GM12878 (cell line): ENCODE data around the gene STARD13. TPM values are rescaled to one million over a fixed set of nuclear protein-coding genes. Genes with fewer than 3 reads are reported as not detected.

Experiments
- ATAC-seq: fragments of 200-7000 bp; cut with Tn5 transposase; 3 replicates; pipeline ENCODE4 v1.9.1; 2020; ENCODE audit warnings: mild to moderate bottlenecking, moderate library complexity
- BruUV-seq: library from RNA; stranded (reverse); fragments of 400-500 nt; replicated peaks from 2 replicates; lab custom pipeline; 2021; lab: Mats Ljungman, UMichigan
- CTCF ChIA-PET: fragments of 300-600 bp; sonication (Branson Sonifier 250); formaldehyde crosslinking; extraction: SDS; loops from one replicate; lab custom pipeline; 2021; ENCODE audit warnings: inconsistent platforms; lab: Yijun Ruan, JAX
- POLR2A ChIA-PET: fragments of 350-600 bp; formaldehyde crosslinking; extraction: SDS; loops from one replicate; lab custom pipeline; 2021; ENCODE audit warnings: inconsistent platforms; lab: Charles Lee
- RAD21 ChIA-PET: fragments of 300-600 bp; sonication (Branson Sonifier 250); formaldehyde crosslinking; loops from one replicate; lab custom pipeline; 2023; ENCODE audit warnings: antibody characterized with exemption; ENCODE audit not compliant: unreplicated experiment; lab: Charles Lee
- SMC1A ChIA-PET: fragments of 300-600 bp; sonication (Branson Sonifier 250); formaldehyde crosslinking; loops from one replicate; lab custom pipeline; 2023; ENCODE audit not compliant: unreplicated experiment, uncharacterized antibody; lab: Charles Lee
- DNase-seq: peaks from one replicate; pipeline ENCODE4 v3.0.0-alpha.2; 2011; ENCODE audit warnings: low read depth, low spot score
- FAIRE-seq: peaks from 3 replicates; lab custom pipeline; 2011; peaks lifted over from hg19 to GRCh38; lab: Jason Lieb, UNC
- H2AFZ ChIP-seq: 2 replicates; pipeline ENCODE4 v1.6.0; 2011; ENCODE audit warnings: low read depth, low read length, control low read depth; ENCODE audit not compliant: control insufficient read depth
- H3K27ac ChIP-seq: 2 replicates; pipeline ENCODE4 v1.5.1; 2011; ENCODE audit warnings: control low read depth; ENCODE audit not compliant: control insufficient read depth, insufficient read depth
- H3K27me3 ChIP-seq, 2 experiments: replicated peaks in 1 of 2; 2 replicates each; pipeline versions ENCODE4 v1.6.0 to v1.6.1; 2011; ENCODE audit warnings: low read length in 1 of 2; ENCODE audit not compliant: control insufficient read depth in 2 of 2, insufficient read depth in 2 of 2
- H3K36me3 ChIP-seq, 2 experiments: 2 replicates each; pipeline ENCODE4 v1.5.1; 2011; ENCODE audit warnings: low read length in 1 of 2; ENCODE audit not compliant: control insufficient read depth in 2 of 2, insufficient read depth in 2 of 2
- H3K4me1 ChIP-seq: 2 replicates; pipeline ENCODE4 v1.6.1; 2011; ENCODE audit warnings: mild to moderate bottlenecking, low read length, moderate library complexity, mixed read lengths; ENCODE audit not compliant: control insufficient read depth, insufficient read depth
- H3K4me2 ChIP-seq: 2 replicates; pipeline ENCODE4 v1.6.0; 2011; ENCODE audit warnings: control low read depth; ENCODE audit not compliant: control insufficient read depth, insufficient read depth
- H3K4me3 ChIP-seq: fragments of 200-600 bp; sonication (generic); 2 replicates; pipeline ENCODE4 v1.5.1; 2016
- H3K79me2 ChIP-seq: 2 replicates; pipeline ENCODE4 v1.6.0; 2011; ENCODE audit warnings: low read length; ENCODE audit not compliant: control insufficient read depth, insufficient read depth
- H3K9ac ChIP-seq: 2 replicates; pipeline ENCODE4 v1.8.0; 2011; ENCODE audit warnings: low read length, control low read depth, mixed read lengths; ENCODE audit not compliant: control insufficient read depth, insufficient read depth
- H3K9me3 ChIP-seq: replicated peaks from 3 replicates; pipeline ENCODE4 v1.5.1; 2011; ENCODE audit warnings: mild to moderate bottlenecking, low read length; ENCODE audit not compliant: control insufficient read depth, insufficient read depth
- H4K20me1 ChIP-seq: 2 replicates; pipeline ENCODE4 v1.6.0; 2011; ENCODE audit not compliant: control insufficient read depth, insufficient read depth
- ATF7 ChIP-seq: fragments of 450-650 bp; IDR thresholded peaks from 2 replicates; pipeline ENCODE4 v1.6.1; 2016; ENCODE audit warnings: low read depth, mild to moderate bottlenecking
- BACH1 ChIP-seq: fragments of 450-650 bp; IDR thresholded peaks from 2 replicates; pipeline ENCODE4 v1.6.1; 2017; ENCODE audit warnings: mild to moderate bottlenecking, borderline replicate concordance
- CBFB ChIP-seq: IDR thresholded peaks from 2 replicates; pipeline ENCODE4 v1.6.1; 2016; ENCODE audit warnings: antibody characterized with exemption, low read depth
- EED ChIP-seq: sonication (generic); IDR thresholded peaks from 2 replicates; pipeline ENCODE4 v1.6.1; 2016; ENCODE audit warnings: antibody characterized with exemption, low read depth
- ESRRA ChIP-seq: IDR thresholded peaks from 2 replicates; pipeline ENCODE4 v1.6.1; 2012; ENCODE audit warnings: mild to moderate bottlenecking, low read length, improper control_type of control experiment
- HDAC2 ChIP-seq: fragments of 200-600 bp; sonication (generic); IDR thresholded peaks from 2 replicates; pipeline ENCODE4 v1.6.1; 2017
- IKZF2 ChIP-seq, 2 experiments: fragments of 450-650 bp; IDR thresholded peaks; 2 replicates each; pipeline ENCODE4 v1.6.1; 2017; ENCODE audit warnings: mild to moderate bottlenecking in 2 of 2, moderate library complexity in 2 of 2
- MEF2A ChIP-seq: IDR thresholded peaks from 2 replicates; pipeline ENCODE4 v1.6.1; 2011; ENCODE audit warnings: low read depth, mild to moderate bottlenecking, low read length, moderate library complexity; ENCODE audit not compliant: insufficient read depth
- MEF2B ChIP-seq: fragments of 450-650 bp; IDR thresholded peaks from 2 replicates; pipeline ENCODE4 v1.6.1; 2018; ENCODE audit warnings: mild to moderate bottlenecking, moderate library complexity; ENCODE audit not compliant: partially characterized antibody, poor library complexity, severe bottlenecking
- MYC ChIP-seq: IDR thresholded peaks from 2 replicates; pipeline ENCODE4 v1.6.1; 2011; ENCODE audit warnings: mild to moderate bottlenecking, low read length, moderate library complexity, inconsistent platforms; ENCODE audit not compliant: insufficient read depth, insufficient replicate concordance, insufficient read length, severe bottlenecking
- NBN ChIP-seq: fragments of 450-650 bp; IDR thresholded peaks from 2 replicates; pipeline ENCODE4 v1.6.1; 2016
- PAX8 ChIP-seq: fragments of 450-650 bp; IDR thresholded peaks from 2 replicates; pipeline ENCODE4 v1.6.1; 2017; ENCODE audit warnings: mild to moderate bottlenecking, moderate library complexity
- POLR2AphosphoS5 ChIP-seq: IDR thresholded peaks from 2 replicates; pipeline ENCODE4 v1.6.1; 2011; ENCODE audit warnings: mild to moderate bottlenecking, low read length, inconsistent platforms
- RB1 ChIP-seq: fragments of 450-650 bp; formaldehyde crosslinking; IDR thresholded peaks from 2 replicates; pipeline ENCODE4 v1.6.1; 2017; ENCODE audit warnings: mild to moderate bottlenecking, borderline replicate concordance
- SMC3 ChIP-seq: IDR thresholded peaks from 2 replicates; pipeline ENCODE4 v1.6.1; 2011; ENCODE audit warnings: low read length, improper control_type of control experiment, borderline replicate concordance
- YBX1 ChIP-seq: fragments of 450-650 bp; IDR thresholded peaks from 2 replicates; pipeline ENCODE4 v1.6.1; 2016; ENCODE audit warnings: antibody characterized with exemption
- YY1 ChIP-seq: IDR thresholded peaks from 2 replicates; pipeline ENCODE4 v1.6.1; 2011; ENCODE audit warnings: low read depth, mild to moderate bottlenecking, low read length
- WGBS: methylation state at CpG from one replicate; pipeline ENCODE4 v1.1.6; 2016; ENCODE audit warnings: low lambda C conversion rate; ENCODE audit not compliant: insufficient replicate concordance, insufficient coverage; ENCODE audit errors: missing lambda C conversion rate; 5-methylcytosine and 5-hydroxymethylcytosine counted together
- in situ Hi-C: fragments of 300-500 bp; cut with MboI; formaldehyde crosslinking; loops from 9 replicates; pipeline ENCODE4 v1.14.3; 2018; ENCODE audit warnings: mixed read lengths
- intact Hi-C: fragments of 100-400 bp; cut with micrococcal nuclease; formaldehyde crosslinking; loops from one replicate; pipeline ENCODE4 v1.14.2; 2022; ENCODE audit not compliant: unreplicated experiment
- polyA plus RNA-seq, 11 experiments: library from polyadenylated mRNA; depleted of rRNA in 4 of 11; unstranded in 6 of 11; stranded (reverse) in 5 of 11; fragments of >200 nt; fragmentation: Nextera tagmentation in 4 of 11; fragmentation: Illumina TruSeq in 1 of 11; extraction: Ambion mirVana in 4 of 11; extraction: Trizol in 1 of 11; gene quantifications; 1 replicate in 1 of 11; 2 replicates in 10 of 11; pipeline versions ENCODE4 v1.2.1 to v1.2.3, GENCODE V29; 2011 to 2016; ENCODE audit warnings: inconsistent platforms in 2 of 11, missing spikeins in 2 of 11, low read depth in 1 of 11
- total RNA-seq, 4 experiments: library from RNA; depleted of rRNA in 3 of 4; stranded (reverse); fragments of >200 nt in 3 of 4; fragmentation: Illumina TruSeq in 1 of 4; extraction: Trizol in 1 of 4; gene quantifications; 2 replicates each; pipeline versions ENCODE4 v1.2.1 to v1.2.3, GENCODE V29; 2013 to 2021
- TF ChIP-seq, protein P1 (sequence below): fragments of 450-650 bp; formaldehyde crosslinking; IDR thresholded peaks from 2 replicates; pipeline ENCODE4 v1.4.0; 2022; ENCODE audit warnings: mild to moderate bottlenecking, moderate library complexity
- TF ChIP-seq, protein P2 (sequence below): fragments of 450-650 bp; IDR thresholded peaks from 2 replicates; pipeline ENCODE4 v1.6.1; 2017; ENCODE audit warnings: mild to moderate bottlenecking, low read depth, inconsistent platforms; ENCODE audit not compliant: poor library complexity, severe bottlenecking

STARD13 gene
- total and polyA plus RNA-seq, 10 of the 15 experiments (the other 5 are each of a cell fraction or from before 2014, with no cell fraction given) = 4.0 to 41.6 (median 10.1) TPM

DNA sequence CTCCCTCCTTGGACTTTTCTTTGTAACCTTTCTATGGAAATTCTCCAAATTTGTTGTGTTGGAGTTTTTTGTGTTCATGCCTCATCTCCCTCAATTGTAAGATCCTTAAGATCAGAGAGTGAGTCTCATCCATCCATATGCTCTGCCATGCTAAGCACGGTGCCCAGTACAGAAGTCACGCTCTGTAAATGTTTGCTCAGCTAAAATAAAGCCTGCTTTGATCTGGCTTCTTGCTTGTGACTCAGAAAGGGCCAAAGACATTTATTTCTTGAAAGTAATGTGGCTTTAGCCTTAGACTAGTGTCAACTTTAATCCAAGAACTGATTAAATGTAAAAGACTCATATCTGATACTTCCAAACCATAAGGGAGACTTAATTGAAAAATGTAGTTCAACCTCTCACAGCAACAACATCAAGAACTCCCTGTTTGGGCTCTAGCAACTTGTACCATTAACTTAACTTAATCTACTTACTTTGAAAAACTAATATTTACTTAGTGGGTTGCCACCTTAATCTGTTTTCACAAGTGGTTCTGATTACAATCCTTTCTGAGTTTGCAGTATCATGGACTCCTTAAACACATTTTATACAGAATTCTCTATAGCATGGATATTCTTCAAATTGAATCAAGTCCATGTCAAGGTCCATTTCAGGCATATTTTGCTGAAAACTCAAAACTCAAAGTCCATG lies 169.1 kb downstream of the STARD13 start (continued):
- TF ChIP-seq, protein P1, sequence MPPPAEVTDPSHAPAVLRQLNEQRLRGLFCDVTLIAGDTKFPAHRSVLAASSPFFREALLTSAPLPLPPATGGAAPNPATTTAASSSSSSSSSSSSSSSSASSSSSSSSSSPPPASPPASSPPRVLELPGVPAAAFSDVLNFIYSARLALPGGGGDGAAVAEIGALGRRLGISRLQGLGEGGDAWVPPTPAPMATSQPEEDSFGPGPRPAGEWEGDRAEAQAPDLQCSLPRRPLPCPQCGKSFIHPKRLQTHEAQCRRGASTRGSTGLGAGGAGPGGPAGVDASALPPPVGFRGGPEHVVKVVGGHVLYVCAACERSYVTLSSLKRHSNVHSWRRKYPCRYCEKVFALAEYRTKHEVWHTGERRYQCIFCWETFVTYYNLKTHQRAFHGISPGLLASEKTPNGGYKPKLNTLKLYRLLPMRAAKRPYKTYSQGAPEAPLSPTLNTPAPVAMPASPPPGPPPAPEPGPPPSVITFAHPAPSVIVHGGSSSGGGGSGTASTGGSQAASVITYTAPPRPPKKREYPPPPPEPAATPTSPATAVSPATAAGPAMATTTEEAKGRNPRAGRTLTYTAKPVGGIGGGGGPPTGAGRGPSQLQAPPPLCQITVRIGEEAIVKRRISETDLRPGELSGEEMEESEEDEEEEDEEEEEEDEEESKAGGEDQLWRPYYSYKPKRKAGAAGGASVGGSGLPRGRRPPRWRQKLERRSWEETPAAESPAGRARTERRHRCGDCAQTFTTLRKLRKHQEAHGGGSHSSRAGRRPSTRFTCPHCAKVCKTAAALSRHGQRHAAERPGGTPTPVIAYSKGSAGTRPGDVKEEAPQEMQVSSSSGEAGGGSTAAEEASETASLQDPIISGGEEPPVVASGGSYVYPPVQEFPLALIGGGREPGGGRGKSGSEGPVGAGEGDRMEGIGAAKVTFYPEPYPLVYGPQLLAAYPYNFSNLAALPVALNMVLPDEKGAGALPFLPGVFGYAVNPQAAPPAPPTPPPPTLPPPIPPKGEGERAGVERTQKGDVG (CRISPR knock-in tag) = no peak
- TF ChIP-seq HDAC2 = no peak

DNA sequence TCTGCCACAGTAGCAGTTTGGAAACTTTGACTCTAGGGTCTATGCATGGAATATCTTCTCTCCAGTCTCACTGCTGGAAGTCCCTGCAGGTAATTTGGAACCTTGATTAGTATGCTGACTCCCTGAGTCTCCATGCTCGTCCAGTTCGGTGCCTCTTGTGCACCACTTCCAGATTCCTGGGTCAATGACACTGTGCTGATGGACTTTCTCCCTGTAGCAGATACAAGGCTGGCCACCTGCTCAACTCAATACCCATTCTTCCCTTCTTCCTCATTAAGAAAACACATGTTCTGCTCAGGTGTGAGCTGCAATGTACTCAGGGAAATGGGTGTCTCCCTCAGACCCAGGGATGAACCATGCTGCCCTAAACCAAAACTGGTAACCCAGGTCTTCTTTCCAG lies 170.3 kb downstream of the STARD13 start:
- no TSS peak for BruUV-seq
- intact Hi-C loops = no loop called here
- Histone ChIP-seq H4K20me1 (no peaks in the 10 kb centered on the region), H3K27ac (no peak overlapping the region), H3K36me3 (peaks cover 21 to 27% of the 10 kb centered on the region in 2 experiments), H3K4me1 (peaks cover 13% of the 10 kb centered on the region), H2AFZ (no peak overlapping the region), H3K9me3 (no peaks in the 10 kb centered on the region), H3K4me3 (no peak overlapping the region), H3K9ac (no peak overlapping the region), H3K27me3 (no peaks in the 10 kb centered on the region), H3K79me2 (no peaks in the 10 kb centered on the region), H3K4me2 (no peak overlapping the region)
- FAIRE-seq (no peak), DNase-seq (no peak), ATAC-seq (no peak)
- SMC1A ChIA-PET = interaction anchor here (0.8 to 1.5 kb wide), 2 partner anchors 26 to 37 kb away, joined by 3 to 5 read pairs; no protein-coding TSS in a partner anchor
- TF ChIP-seq PAX8 (no peak), MYC (no peak), BACH1 (no peak), POLR2AphosphoS5 (no peak), CBFB (no peak), ATF7 (no peak), NBN (no peak), YBX1 (no peak), MEF2B (no peak), SMC3 (no peak), IKZF2 (IDR thresholded peaks at IDR 0.05) (no peak), ESRRA (no peak), MEF2A (no peak), RB1 (no peak), EED (no peak), YY1 (no peak)
- TF ChIP-seq, protein P2, sequence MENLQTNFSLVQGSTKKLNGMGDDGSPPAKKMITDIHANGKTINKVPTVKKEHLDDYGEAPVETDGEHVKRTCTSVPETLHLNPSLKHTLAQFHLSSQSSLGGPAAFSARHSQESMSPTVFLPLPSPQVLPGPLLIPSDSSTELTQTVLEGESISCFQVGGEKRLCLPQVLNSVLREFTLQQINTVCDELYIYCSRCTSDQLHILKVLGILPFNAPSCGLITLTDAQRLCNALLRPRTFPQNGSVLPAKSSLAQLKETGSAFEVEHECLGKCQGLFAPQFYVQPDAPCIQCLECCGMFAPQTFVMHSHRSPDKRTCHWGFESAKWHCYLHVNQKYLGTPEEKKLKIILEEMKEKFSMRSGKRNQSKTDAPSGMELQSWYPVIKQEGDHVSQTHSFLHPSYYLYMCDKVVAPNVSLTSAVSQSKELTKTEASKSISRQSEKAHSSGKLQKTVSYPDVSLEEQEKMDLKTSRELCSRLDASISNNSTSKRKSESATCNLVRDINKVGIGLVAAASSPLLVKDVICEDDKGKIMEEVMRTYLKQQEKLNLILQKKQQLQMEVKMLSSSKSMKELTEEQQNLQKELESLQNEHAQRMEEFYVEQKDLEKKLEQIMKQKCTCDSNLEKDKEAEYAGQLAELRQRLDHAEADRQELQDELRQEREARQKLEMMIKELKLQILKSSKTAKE = no peak
- RAD21 ChIA-PET = no interaction called here
- POLR2A ChIA-PET = no interaction called here
- in situ Hi-C loops = no loop called here
- WGBS = 100% methylated on average over 2 of the region's 2 CpGs
- CTCF ChIA-PET = interaction anchor here (0.8 to 1.1 kb wide), 2 partner anchors 20 to 84 kb away, joined by 3 to 5 read pairs; no protein-coding TSS in a partner anchor
